LNCaP clone FGC (cell line): ENCODE measurements around the gene ZNF146.
"Not testable (repeated sequence)": the region's sequence is repeated elsewhere in the genome, so short reads cannot be mapped to it uniquely, and the experiment has no call there.

Source experiments
- DNase-seq: peaks from one replicate; pipeline ENCODE4 v3.0.0-alpha.2; 2011; ENCODE audit warnings: low read depth
- H3K4me3 ChIP-seq: 2 replicates; pipeline ENCODE4 v1.5.1; 2011; ENCODE audit warnings: mild to moderate bottlenecking, low read depth, low read length, control low read depth
- CTCF ChIP-seq: IDR thresholded peaks from 2 replicates; pipeline ENCODE4 v1.5.1; 2012; ENCODE audit warnings: mild to moderate bottlenecking; ENCODE audit not compliant: control insufficient read depth, insufficient read depth; ENCODE audit errors: extremely low read depth

The ZNF146 gene

GRCh38 chr19:36214386-36215275, at the start of gene ZNF146, which contains the start of gene ZNF565:
Gene ZNF146 (plus strand): TSS chr19:36215106. CDS start chr19:36236441, 21,335 bp downstream.
Gene ZNF565 (minus strand): TSS chr19:36214665. CDS start chr19:36201985, 12,680 bp downstream.
- no peak for TF ChIP-seq CTCF
- H3K4me3 ChIP-seq = peak within 1 kb of the TSS; percentile 90

GRCh38 chr19:36169084-36169760, 45.7 kb upstream of the ZNF146 start:
- H3K4me3 ChIP-seq = no peak overlapping the region
- DNase-seq = peak; percentile 74
- no peak for TF ChIP-seq CTCF

More at GRCh38 chr19:36214386-36215275, at the start of gene ZNF146, which contains the start of gene ZNF565:
- peak; percentile 97 for DNase-seq

- TF ChIP-seq CTCF = no peak
- no peak for DNase-seq
Measured at GRCh38 chr19:36172852-36173251, 42.1 kb upstream of the ZNF146 start.

GRCh38 chr19:36173846-36174245, 41.1 kb upstream of the ZNF146 start:
- DNase-seq, H3K4me3 ChIP-seq: not testable (repeated sequence)

More at GRCh38 chr19:36172852-36173251, 42.1 kb upstream of the ZNF146 start:
- no peak overlapping the region for H3K4me3 ChIP-seq

GRCh38 chr19:36179077-36179476, 35.8 kb upstream of the ZNF146 start:
- not testable (repeated sequence) for H3K4me3 ChIP-seq, DNase-seq

- no peak overlapping the region for H3K4me3 ChIP-seq
- DNase-seq = no peak
- TF ChIP-seq CTCF = no peak
Measured at GRCh38 chr19:36182612-36183244, 32.2 kb upstream of the ZNF146 start.

- no peak for TF ChIP-seq CTCF
- no peak for DNase-seq
- H3K4me3 ChIP-seq = no peak overlapping the region
Measured at GRCh38 chr19:36183245-36183628, 31.7 kb upstream of the ZNF146 start.

GRCh38 chr19:36186722-36187121, 28.2 kb upstream of the ZNF146 start:
- H3K4me3 ChIP-seq, DNase-seq: not testable (repeated sequence)
